A673 (cell line): ENCODE data around the gene PNPLA6.

Source experiments
- EZH2 ChIP-seq: fragments of 200-600 bp; sonication (generic); IDR thresholded peaks from 2 replicates; pipeline ENCODE4 v1.6.1; 2017; ENCODE audit warnings: borderline replicate concordance, low read depth, mild to moderate bottlenecking, mixed read lengths, antibody characterized with exemption, low read length; ENCODE audit not compliant: poor library complexity, severe bottlenecking
- TF ChIP-seq, protein P1 (sequence below): fragments of 300-800, 200-600 bp; sonication (generic); conservative IDR thresholded peaks from 2 replicates; pipeline ENCODE4 v1.5.1; 2017; ENCODE audit warnings: low read depth, mild to moderate bottlenecking, antibody characterized with exemption, low read length, moderate library complexity, mixed read lengths

DNA sequence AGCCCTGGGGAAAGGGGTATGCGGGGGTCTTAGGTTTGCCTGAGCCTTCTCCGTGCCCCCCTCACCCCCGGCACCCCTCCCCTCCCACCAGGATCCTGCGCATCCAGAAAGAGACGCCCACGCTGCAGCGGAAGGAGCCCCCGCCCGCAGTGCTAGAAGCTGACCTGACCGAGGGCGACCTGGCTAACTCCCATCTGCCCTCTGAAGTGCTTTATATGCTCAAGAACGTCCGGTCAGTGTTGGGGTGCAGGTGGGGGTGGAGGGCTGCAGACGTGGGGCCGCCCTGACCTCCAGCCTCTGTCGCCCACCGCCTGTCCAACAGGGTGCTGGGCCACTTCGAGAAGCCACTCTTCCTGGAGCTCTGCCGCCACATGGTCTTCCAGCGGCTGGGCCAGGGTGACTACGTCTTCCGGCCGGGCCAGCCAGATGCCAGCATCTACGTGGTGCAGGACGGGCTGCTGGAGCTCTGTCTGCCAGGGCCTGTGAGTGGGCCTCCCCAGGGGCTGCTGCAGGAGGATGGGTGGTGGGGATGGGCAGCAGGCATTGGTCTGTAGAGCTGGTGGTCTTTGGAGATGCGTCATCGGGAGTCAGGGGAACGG lies 4.4 kb downstream of the PNPLA6 start:
- TF ChIP-seq, protein P1, sequence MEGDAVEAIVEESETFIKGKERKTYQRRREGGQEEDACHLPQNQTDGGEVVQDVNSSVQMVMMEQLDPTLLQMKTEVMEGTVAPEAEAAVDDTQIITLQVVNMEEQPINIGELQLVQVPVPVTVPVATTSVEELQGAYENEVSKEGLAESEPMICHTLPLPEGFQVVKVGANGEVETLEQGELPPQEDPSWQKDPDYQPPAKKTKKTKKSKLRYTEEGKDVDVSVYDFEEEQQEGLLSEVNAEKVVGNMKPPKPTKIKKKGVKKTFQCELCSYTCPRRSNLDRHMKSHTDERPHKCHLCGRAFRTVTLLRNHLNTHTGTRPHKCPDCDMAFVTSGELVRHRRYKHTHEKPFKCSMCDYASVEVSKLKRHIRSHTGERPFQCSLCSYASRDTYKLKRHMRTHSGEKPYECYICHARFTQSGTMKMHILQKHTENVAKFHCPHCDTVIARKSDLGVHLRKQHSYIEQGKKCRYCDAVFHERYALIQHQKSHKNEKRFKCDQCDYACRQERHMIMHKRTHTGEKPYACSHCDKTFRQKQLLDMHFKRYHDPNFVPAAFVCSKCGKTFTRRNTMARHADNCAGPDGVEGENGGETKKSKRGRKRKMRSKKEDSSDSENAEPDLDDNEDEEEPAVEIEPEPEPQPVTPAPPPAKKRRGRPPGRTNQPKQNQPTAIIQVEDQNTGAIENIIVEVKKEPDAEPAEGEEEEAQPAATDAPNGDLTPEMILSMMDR: no peak
- TF ChIP-seq EZH2: no peak
